Glutamatergic neuron (in vitro differentiated cells): ENCODE results near the gene TCP11. TPM values are rescaled to one million over a fixed set of nuclear protein-coding genes. Genes with fewer than 3 reads are reported as not detected.

Experiments used
- DNase-seq: peaks from one replicate; pipeline ENCODE4 v3.0.0; 2022
- H3K27ac Mint-ChIP-seq: one replicate; pipeline ENCODE4 v1.8.0; 2020; ENCODE audit warnings: mild to moderate bottlenecking, mixed read lengths, inconsistent platforms; ENCODE audit not compliant: unreplicated experiment
- H3K27me3 Mint-ChIP-seq: one replicate; pipeline ENCODE4 v1.8.0; 2020; ENCODE audit warnings: mild to moderate bottlenecking, moderate library complexity, mixed read lengths, inconsistent platforms; ENCODE audit not compliant: unreplicated experiment
- H3K36me3 Mint-ChIP-seq: one replicate; pipeline ENCODE4 v1.8.0; 2020; ENCODE audit warnings: mild to moderate bottlenecking, mixed read lengths, inconsistent platforms; ENCODE audit not compliant: unreplicated experiment
- H3K4me1 Mint-ChIP-seq: one replicate; pipeline ENCODE4 v1.8.0; 2020; ENCODE audit warnings: mild to moderate bottlenecking, low read depth, mixed read lengths, inconsistent platforms; ENCODE audit not compliant: unreplicated experiment
- H3K4me3 Mint-ChIP-seq: one replicate; pipeline ENCODE4 v1.8.0; 2020; ENCODE audit warnings: mild to moderate bottlenecking, mixed read lengths, inconsistent platforms; ENCODE audit not compliant: unreplicated experiment
- H3K9me3 Mint-ChIP-seq: one replicate; pipeline ENCODE4 v1.8.0; 2020; ENCODE audit warnings: mild to moderate bottlenecking, moderate library complexity, mixed read lengths, inconsistent platforms; ENCODE audit not compliant: unreplicated experiment
- long read RNA-seq: library from polyadenylated mRNA; unstranded; transcript quantifications from one replicate; pipeline ENCODE4 v2.0.0, GENCODE V29; 2020; ENCODE audit not compliant: unreplicated experiment
- total RNA-seq: library from RNA; stranded (reverse); fragmentation: NEBNext Ultra II Directional; extraction: Animal tissue kit (Norgen Biotek cat#: 25700); gene quantifications from one replicate; pipeline ENCODE4 v1.2.1, GENCODE V29; 2021; ENCODE audit not compliant: unreplicated experiment
- TF ChIP-seq, protein P1 (sequence below): fragments of 200-600 bp; sonication (generic); IDR thresholded peaks from one replicate; pipeline ENCODE4 v1.5.0; 2021; ENCODE audit not compliant: partially characterized antibody, unreplicated experiment

The TCP11 gene
- total RNA-seq: not detected
- long read RNA-seq: 0 reads

DNA sequence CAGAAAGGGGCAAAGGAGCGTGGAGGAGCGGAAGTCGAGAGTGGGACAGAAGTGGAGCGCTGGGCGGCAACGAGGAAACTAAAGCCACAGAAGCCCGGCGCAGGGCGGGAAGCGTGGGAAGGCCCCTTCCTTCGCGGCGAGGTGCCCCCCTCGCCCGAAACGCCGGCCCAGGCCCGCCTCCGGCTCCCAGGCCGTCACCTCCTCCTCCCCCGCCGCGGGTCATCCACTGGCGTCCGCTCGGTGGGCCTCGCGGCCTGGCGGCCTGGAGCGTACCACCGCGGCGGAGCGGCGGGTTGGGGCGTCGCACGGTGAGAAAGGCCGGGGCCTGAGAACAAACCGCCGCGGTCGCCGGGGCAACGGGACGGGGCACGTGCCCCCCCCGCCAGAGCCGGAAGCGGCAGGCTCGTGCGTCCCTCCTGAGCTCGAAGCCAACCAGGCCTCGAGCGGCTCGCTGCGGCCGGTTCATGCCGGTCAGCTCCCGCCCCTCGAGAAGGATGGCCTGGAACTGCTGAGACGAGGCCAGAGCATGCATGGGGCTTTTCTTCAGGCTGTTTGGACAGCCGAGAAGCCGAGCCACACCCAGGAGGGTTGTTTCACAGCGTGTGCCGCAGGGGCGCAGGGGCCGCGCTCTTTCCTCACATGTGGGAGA, at the start of gene TCP11:
TSS of gene TCP11 (minus strand) at position 333 of the 649 bp plus-strand sequence. CDS start 469 bp downstream, outside the sequence.
- peaks cover 5% of the 10 kb centered on the region for H3K9me3 Mint-ChIP-seq
- TF ChIP-seq, protein P1, sequence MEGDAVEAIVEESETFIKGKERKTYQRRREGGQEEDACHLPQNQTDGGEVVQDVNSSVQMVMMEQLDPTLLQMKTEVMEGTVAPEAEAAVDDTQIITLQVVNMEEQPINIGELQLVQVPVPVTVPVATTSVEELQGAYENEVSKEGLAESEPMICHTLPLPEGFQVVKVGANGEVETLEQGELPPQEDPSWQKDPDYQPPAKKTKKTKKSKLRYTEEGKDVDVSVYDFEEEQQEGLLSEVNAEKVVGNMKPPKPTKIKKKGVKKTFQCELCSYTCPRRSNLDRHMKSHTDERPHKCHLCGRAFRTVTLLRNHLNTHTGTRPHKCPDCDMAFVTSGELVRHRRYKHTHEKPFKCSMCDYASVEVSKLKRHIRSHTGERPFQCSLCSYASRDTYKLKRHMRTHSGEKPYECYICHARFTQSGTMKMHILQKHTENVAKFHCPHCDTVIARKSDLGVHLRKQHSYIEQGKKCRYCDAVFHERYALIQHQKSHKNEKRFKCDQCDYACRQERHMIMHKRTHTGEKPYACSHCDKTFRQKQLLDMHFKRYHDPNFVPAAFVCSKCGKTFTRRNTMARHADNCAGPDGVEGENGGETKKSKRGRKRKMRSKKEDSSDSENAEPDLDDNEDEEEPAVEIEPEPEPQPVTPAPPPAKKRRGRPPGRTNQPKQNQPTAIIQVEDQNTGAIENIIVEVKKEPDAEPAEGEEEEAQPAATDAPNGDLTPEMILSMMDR: no peak
- DNase-seq: peak; percentile 31
- no peaks in the 10 kb centered on the region for H3K36me3 Mint-ChIP-seq
- peaks cover 3% of the 10 kb centered on the region for H3K27me3 Mint-ChIP-seq
- H3K27ac Mint-ChIP-seq: no peak within 1 kb of the TSS
- H3K4me3 Mint-ChIP-seq: no peak within 1 kb of the TSS
- H3K4me1 Mint-ChIP-seq: peaks cover 12% of the 10 kb centered on the region

DNA sequence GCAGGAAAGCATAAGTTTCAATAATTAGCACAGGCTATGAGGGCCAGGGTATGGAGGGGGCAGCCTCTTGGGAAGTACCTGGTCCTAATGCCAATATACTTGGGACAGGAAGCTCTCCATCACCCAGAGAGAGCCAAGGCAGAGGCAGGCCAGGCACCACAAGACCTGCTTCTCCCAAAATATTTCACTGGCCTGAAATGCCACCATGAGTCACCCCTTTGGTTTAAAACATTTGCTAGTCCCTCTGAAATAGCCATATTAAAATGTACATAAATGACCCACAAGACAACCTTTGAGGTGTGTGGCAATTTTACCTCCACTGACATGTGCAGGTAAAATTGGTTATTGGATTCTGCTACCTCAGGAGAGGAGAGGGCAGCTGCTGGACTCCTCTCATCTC, 49.2 kb upstream of the TCP11 start:
- TF ChIP-seq, protein P1: no peak
- no peak for DNase-seq
- Mint-ChIP-seq H3K27me3 (peaks cover 8% of the 10 kb centered on the region), H3K9me3 (peaks cover 5% of the 10 kb centered on the region), H3K4me1 (no peaks in the 10 kb centered on the region), H3K36me3 (no peaks in the 10 kb centered on the region), H3K27ac (no peak overlapping the region), H3K4me3 (no peak overlapping the region)

DNA sequence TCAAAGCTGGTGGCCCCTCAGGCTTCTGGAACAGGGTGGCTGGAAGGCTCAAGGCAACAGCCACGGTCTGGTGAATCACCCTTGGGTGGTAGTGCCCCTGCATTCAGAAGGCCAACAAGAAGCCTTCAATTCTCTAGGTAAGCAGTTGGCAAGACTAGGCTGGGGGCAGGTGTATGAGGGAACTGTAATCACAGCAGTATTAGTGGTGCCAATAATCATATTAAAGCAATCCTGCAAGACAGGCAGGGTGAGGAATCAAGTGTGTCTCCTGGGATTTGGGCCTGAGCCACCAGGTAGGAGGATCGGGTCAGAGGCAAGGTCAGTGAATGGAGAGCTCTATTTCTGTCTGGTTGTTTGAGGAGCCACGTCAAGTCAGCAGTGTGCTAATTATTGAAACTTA, 47.7 kb upstream of the TCP11 start:
- Mint-ChIP-seq H3K27me3 (peaks cover 6% of the 10 kb centered on the region), H3K9me3 (peaks cover 3% of the 10 kb centered on the region), H3K4me3 (no peak overlapping the region), H3K36me3 (no peaks in the 10 kb centered on the region), H3K4me1 (no peaks in the 10 kb centered on the region), H3K27ac (no peak overlapping the region)
- TF ChIP-seq, protein P1: no peak
- no peak for DNase-seq

DNA sequence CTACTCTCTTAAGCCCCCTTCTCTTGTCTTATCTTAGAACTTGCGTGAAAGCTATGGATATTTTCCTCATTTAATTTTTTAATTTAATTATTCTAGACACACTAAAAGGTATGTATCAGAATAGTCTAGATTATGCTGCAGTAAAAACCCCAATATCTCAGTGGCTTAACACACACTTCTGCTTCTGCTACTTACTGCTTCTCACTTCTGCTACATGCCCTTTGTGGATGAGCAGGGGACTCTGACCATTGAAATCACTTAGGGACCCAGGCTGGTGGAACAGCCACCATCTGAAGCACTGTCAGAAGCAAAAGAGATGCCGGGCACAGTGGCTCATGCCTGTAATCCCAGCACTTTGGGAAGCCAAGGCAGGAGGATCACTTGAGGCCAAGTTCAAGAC, 45.4 kb upstream of the TCP11 start:
- Mint-ChIP-seq H3K27me3 (peaks cover 4% of the 10 kb centered on the region), H3K27ac (no peak overlapping the region), H3K9me3 (peaks cover 3% of the 10 kb centered on the region), H3K36me3 (no peaks in the 10 kb centered on the region), H3K4me3 (no peak overlapping the region), H3K4me1 (no peaks in the 10 kb centered on the region)
- TF ChIP-seq, protein P1: no peak
- DNase-seq: no peak

DNA sequence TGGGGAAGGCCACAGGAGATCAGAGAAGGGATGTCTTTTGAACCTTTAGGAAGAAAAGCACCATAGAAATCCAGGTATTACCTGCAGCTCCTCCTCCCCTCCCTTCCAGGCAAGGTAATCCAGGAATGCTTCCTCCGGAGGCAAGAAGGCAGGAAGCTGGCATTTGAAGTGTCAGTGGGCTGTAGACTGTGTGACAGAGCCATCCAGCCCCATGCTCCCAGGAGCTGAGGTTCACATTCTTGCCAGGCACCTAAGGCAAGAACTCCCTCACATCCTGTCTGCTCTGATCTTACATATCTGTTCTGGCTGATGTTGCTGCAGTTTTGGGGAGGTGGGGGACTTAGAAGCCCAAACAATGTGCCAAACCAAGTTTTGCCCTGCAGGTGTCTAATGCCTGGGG, 44.8 kb upstream of the TCP11 start:
- Mint-ChIP-seq H3K9me3 (peaks cover 2% of the 10 kb centered on the region), H3K27ac (no peak overlapping the region), H3K36me3 (no peaks in the 10 kb centered on the region)

More for the DNA sequence above, 44.8 kb upstream of the TCP11 start:
- Mint-ChIP-seq H3K4me1 (no peaks in the 10 kb centered on the region), H3K4me3 (no peak overlapping the region), H3K27me3 (peaks cover 4% of the 10 kb centered on the region)
- TF ChIP-seq, protein P1: no peak
- no peak for DNase-seq
